ENCODE measurements around the gene SAP30BP. TPM values are rescaled to one million over a fixed set of nuclear protein-coding genes. Genes with fewer than 3 reads are reported as not detected.

The SAP30BP gene
- total and polyA plus RNA-seq, 2 of the 8 experiments (the other 6 are each of a cell fraction or from before 2014, with no cell fraction given) = 63.3 to 79.9 TPM

DNA sequence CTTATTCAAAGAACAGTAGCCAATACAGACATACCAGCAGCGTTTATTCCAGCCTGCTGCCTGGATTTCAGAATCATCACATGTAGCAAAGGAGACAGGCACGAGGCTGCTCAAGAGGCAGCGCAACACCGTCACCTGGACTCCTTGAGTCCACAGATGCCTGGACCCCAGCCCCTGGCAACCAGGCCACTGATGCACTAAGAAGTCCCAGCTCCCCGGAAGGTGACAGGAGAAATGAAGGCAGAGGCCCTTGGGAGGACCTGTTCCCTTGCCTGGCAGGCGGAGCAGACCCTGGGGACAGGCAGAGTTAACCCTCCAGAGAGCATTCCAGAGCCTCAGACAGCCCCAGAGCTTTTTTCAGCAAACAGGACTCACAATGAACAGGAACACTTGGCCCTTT is 17.5 kb upstream of the SAP30BP start:
- no peak overlapping the region for H4K8ac ChIP-seq (ENCODE audit: extremely low read depth, insufficient read depth, low read length)
- no peaks in the 10 kb centered on the region; the same call in 1 of the 2 replicates for H3K79me1 ChIP-seq (ENCODE audit: low read depth, low read length)
- H4K20me1 ChIP-seq (replicated peaks in 1 of 2; ENCODE audit: control insufficient read depth in 1 of 2, insufficient read depth in 2 of 2, low read length in 2 of 2) = peaks cover 0 to 5% of the 10 kb centered on the region in 2 experiments
- H3K23me2 ChIP-seq (ENCODE audit: low read depth, low read length) = no peaks in the 10 kb centered on the region
- H3K4ac ChIP-seq (replicated peaks; ENCODE audit: insufficient read length, low read depth, low read length) = no peak overlapping the region
- no peak overlapping the region for H3K14ac ChIP-seq (ENCODE audit: insufficient read length)
- CTCF ChIA-PET (ENCODE audit: partially characterized antibody) = interaction anchor here (1.6 to 51.0 kb wide), 4 partner anchors 12 to 100 kb away, joined by 3 to 2200 read pairs (median 92); partner anchors contain the start of gene SMIM5
- H3K18ac ChIP-seq (ENCODE audit: extremely low read depth, low read length) = no peak overlapping the region
- no peak overlapping the region for H3K4me2 ChIP-seq (ENCODE audit: insufficient read depth in 1 of 2, low read depth in 2 of 2, low read length in 2 of 2)
- 93% methylated on average over 6 of the region's 6 CpGs; no CpG with 5 or more reads in 1 of the 2 experiments for WGBS, 2 experiments (ENCODE audit: extremely low coverage in 1 of 2, insufficient coverage in 1 of 2, insufficient read length in 1 of 2, insufficient replicate concordance in 2 of 2, low coverage in 1 of 2, low lambda C conversion rate in 2 of 2, missing lambda C conversion rate in 1 of 2)
- POLR2A ChIA-PET (ENCODE audit: partially characterized antibody) = interaction anchor here (0.6 to 1.6 kb wide), 6 partner anchors 11 to 130 kb away, joined by 3 to 6 read pairs (median 4); partner anchors contain the start of genes GALK1, RECQL5 and SAP30BP
- H4K5ac ChIP-seq (ENCODE audit: insufficient read length, low read depth, low read length) = no peak overlapping the region
- H3K23ac ChIP-seq (ENCODE audit: insufficient read length) = no peak overlapping the region
- DNase-seq (ENCODE audit: low read depth in 1 of 2, low spot score in 2 of 2) (no peak), FAIRE-seq (no peak)
- H3K27me3 ChIP-seq (replicated peaks in 1 of 4; ENCODE audit: control insufficient read depth in 3 of 4, extremely low read depth in 1 of 4, insufficient read depth in 3 of 4, low read length in 3 of 4) = no peaks in the 10 kb centered on the region
- no peaks in the 10 kb centered on the region for H3K79me2 ChIP-seq (ENCODE audit: control insufficient read depth in 1 of 2, insufficient read depth in 2 of 2, low read length in 2 of 2)
- no peak overlapping the region for H2BK12ac ChIP-seq (ENCODE audit: low read depth, low read length)
- H3K9ac ChIP-seq (replicated peaks in 1 of 4; ENCODE audit: extremely low read depth in 1 of 4, low read depth in 3 of 4, low read length in 3 of 4) = no peak overlapping the region
- no peaks in the 10 kb centered on the region for H3K9me3 ChIP-seq (ENCODE audit: insufficient read depth in 2 of 2, low read depth in 1 of 2, low read length in 1 of 2)
- no peak overlapping the region for H2BK120ac ChIP-seq (replicated peaks; ENCODE audit: low read depth, low read length)
- no peak overlapping the region for H2BK20ac ChIP-seq (ENCODE audit: low read length)
- no peak overlapping the region for H3K4me3 ChIP-seq (ENCODE audit: extremely low read depth in 1 of 4, insufficient read depth in 2 of 4, low read depth in 3 of 4, low read length in 4 of 4)
- H2AFZ ChIP-seq (ENCODE audit: low read length) = no peak overlapping the region
- no peak for TF ChIP-seq CTBP2 (IDR thresholded peaks at IDR 0.05; ENCODE audit: borderline replicate concordance, insufficient read depth, insufficient read length, low read length)
- no peak for TF ChIP-seq RNF2 (IDR thresholded peaks at IDR 0.05; ENCODE audit: borderline replicate concordance, low read depth, low read length, missing control alignments, poor library complexity, severe bottlenecking)
- no peak for TF ChIP-seq POLR2A (IDR thresholded peaks at IDR 0.05; ENCODE audit: control extremely low read depth in 1 of 2, low read depth in 2 of 2, low read length in 2 of 2)
- TF ChIP-seq TAF7 (optimal IDR thresholded peaks at IDR 0.05; ENCODE audit: borderline replicate concordance, low read depth, low read length) = no peak
- TF ChIP-seq CBX8 (IDR thresholded peaks at IDR 0.05; ENCODE audit: borderline replicate concordance, low read depth, low read length) = no peak
- TF ChIP-seq NRF1 (IDR thresholded peaks at IDR 0.05; ENCODE audit: low read depth, low read length) = no peak
- TF ChIP-seq POU5F1 (IDR thresholded peaks at IDR 0.05; ENCODE audit: low read depth, low read length) = no peak
- no peak for TF ChIP-seq ZNF274 (IDR thresholded peaks at IDR 0.05; ENCODE audit: borderline replicate concordance, extremely low read depth, low read length)
- TF ChIP-seq EP300 (IDR thresholded peaks at IDR 0.05; ENCODE audit: borderline replicate concordance in 1 of 2, low read depth in 2 of 2, low read length in 2 of 2) = no peak
- no peak for TF ChIP-seq SAP30 (IDR thresholded peaks at IDR 0.05; ENCODE audit: insufficient read depth, insufficient replicate concordance, low read length)
- no peak overlapping the region for H3K27ac ChIP-seq (ENCODE audit: low read depth, low read length)
- H2AK5ac ChIP-seq (ENCODE audit: low read depth, low read length) = no peak overlapping the region
- H3K4me1 ChIP-seq (replicated peaks in 1 of 4; ENCODE audit: control insufficient read depth in 3 of 4, insufficient read depth in 4 of 4, low read length in 3 of 4) = no peaks in the 10 kb centered on the region; a peak in 1 of 7 replicates
- H2BK15ac ChIP-seq (ENCODE audit: low read length) = no peak overlapping the region
- H2BK5ac ChIP-seq (ENCODE audit: low read depth, low read length) = no peak overlapping the region
- no peak overlapping the region for H4K91ac ChIP-seq (replicated peaks; ENCODE audit: insufficient read length, low read length)
- H3K36me3 ChIP-seq (ENCODE audit: control insufficient read depth in 2 of 4, insufficient read depth in 4 of 4, low read length in 3 of 4) = peaks cover 6 to 25% (median 11%) of the 10 kb centered on the region in 4 experiments; a peak in 7 of 8 replicates
- no peak overlapping the region for H3K56ac ChIP-seq (replicated peaks; ENCODE audit: insufficient read length, low read depth, low read length)

Measured in H1 (cell line).